Mesendoderm (in vitro differentiated cells): ENCODE data around the gene RASA3.

Experiments
- DNase-seq: peaks from one replicate; pipeline ENCODE4 v3.0.0; 2013
- H2AK5ac ChIP-seq: 2 replicates; pipeline ENCODE4 v1.6.1; 2013; ENCODE audit warnings: low read length, inconsistent platforms
- H2BK120ac ChIP-seq: 2 replicates; pipeline ENCODE4 v1.6.1; 2013; ENCODE audit warnings: low read depth, mild to moderate bottlenecking, low read length, moderate library complexity, mixed read lengths
- H2BK15ac ChIP-seq: replicated peaks from 2 replicates; pipeline ENCODE4 v1.6.1; 2013; ENCODE audit warnings: low read depth, mild to moderate bottlenecking, moderate library complexity
- H2BK5ac ChIP-seq: 2 replicates; pipeline ENCODE4 v1.6.1; 2013; ENCODE audit warnings: low read length, inconsistent platforms
- H3K18ac ChIP-seq: 2 replicates; pipeline ENCODE4 v1.6.1; 2013; ENCODE audit warnings: mild to moderate bottlenecking, low read length, mixed read lengths
- H3K23ac ChIP-seq: one replicate; pipeline ENCODE4 v1.6.1; 2013; ENCODE audit warnings: low read length
- H3K27ac ChIP-seq: 2 replicates; pipeline ENCODE4 v1.5.1; 2013; ENCODE audit warnings: low read depth, mild to moderate bottlenecking, inconsistent platforms, low read length, moderate library complexity
- H3K27me3 ChIP-seq: 2 replicates; pipeline ENCODE4 v1.6.1; 2013; ENCODE audit warnings: low read length, control low read depth, mild to moderate bottlenecking, inconsistent platforms; ENCODE audit not compliant: insufficient read depth, poor library complexity
- H3K36me3 ChIP-seq: 2 replicates; pipeline ENCODE4 v1.6.1; 2013; ENCODE audit warnings: low read length, inconsistent platforms; ENCODE audit not compliant: control insufficient read depth, insufficient read depth
- H3K4ac ChIP-seq: one replicate; pipeline ENCODE4 v1.6.1; 2013; ENCODE audit warnings: low read depth, mild to moderate bottlenecking, low read length, moderate library complexity
- H3K4me1 ChIP-seq: 2 replicates; pipeline ENCODE4 v1.6.1; 2013; ENCODE audit warnings: low read depth, low read length, inconsistent platforms; ENCODE audit not compliant: control insufficient read depth
- H3K4me2 ChIP-seq: 2 replicates; pipeline ENCODE4 v1.6.1; 2013; ENCODE audit warnings: low read length
- H3K4me3 ChIP-seq: 2 replicates; pipeline ENCODE4 v1.5.1; 2013; ENCODE audit warnings: mild to moderate bottlenecking, low read length
- H3K56ac ChIP-seq: one replicate; pipeline ENCODE4 v1.6.1; 2013; ENCODE audit warnings: low read length
- H3K79me1 ChIP-seq: 2 replicates; pipeline ENCODE4 v1.6.1; 2013; ENCODE audit warnings: low read length, inconsistent platforms
- H3K79me2 ChIP-seq: 2 replicates; pipeline ENCODE4 v1.6.1; 2013; ENCODE audit warnings: mild to moderate bottlenecking, low read length; ENCODE audit not compliant: control insufficient read depth, insufficient read depth
- H3K9ac ChIP-seq: 2 replicates; pipeline ENCODE4 v1.6.1; 2013; ENCODE audit warnings: low read length, inconsistent platforms
- H4K5ac ChIP-seq: one replicate; pipeline ENCODE4 v1.6.1; 2013; ENCODE audit warnings: low read length
- H4K8ac ChIP-seq: one replicate; pipeline ENCODE4 v1.6.1; 2013; ENCODE audit warnings: low read depth, mild to moderate bottlenecking, control low read depth, low read length, moderate library complexity
- WGBS: extraction: QIAGEN DNeasy Blood & Tissue Kit; methylation state at CpG from one replicate; pipeline ENCODE4 v1.1.7; 2013; ENCODE audit warnings: low lambda C conversion rate, missing lambda C conversion rate; ENCODE audit not compliant: insufficient coverage; ENCODE audit errors: extremely low coverage; 5-methylcytosine and 5-hydroxymethylcytosine counted together

Gene RASA3

DNA sequence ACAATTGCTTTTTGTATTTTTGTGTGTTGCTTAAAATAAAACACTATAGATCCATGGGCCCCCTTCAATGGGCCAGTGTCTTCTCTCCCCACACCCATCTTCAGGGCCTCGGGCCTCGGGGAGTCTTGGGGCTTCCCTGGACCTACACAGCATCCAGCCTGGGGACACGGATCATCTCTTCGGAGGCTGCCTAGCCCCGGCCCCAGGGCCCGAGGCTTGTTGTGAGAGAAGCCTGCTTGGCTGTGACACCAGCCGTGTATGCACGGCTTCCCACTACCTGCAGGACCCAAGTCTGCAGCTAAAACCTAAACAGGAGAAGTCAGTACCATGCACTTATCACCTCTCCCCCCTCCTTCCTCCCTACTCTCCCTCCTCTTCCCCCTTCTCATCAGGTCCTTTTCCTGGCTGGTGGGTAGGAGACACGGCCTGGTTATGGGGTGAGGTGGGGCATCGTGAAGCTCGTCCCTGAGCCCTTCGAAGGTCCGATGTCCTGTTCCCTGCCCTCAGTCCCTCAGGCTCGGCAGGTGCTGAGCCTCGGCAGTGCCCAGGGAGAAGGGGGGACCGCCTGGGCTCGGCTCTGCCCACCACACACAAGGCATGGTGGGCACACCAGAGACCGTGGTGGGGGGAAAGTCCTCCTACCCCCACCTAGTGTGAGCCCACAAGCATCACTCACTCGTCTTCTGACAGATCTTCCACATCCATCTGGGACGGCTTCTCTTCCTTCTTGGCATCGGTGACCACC, 168.0 kb downstream of the RASA3 start:
- Histone ChIP-seq H3K4me1 (no peaks in the 10 kb centered on the region), H3K23ac (no peak overlapping the region), H4K5ac (no peak overlapping the region), H3K79me1 (no peaks in the 10 kb centered on the region), H2BK15ac (no peak overlapping the region), H3K27ac (no peak overlapping the region), H2BK5ac (no peak overlapping the region), H3K27me3 (no peaks in the 10 kb centered on the region), H3K4me3 (no peak overlapping the region), H3K56ac (no peak overlapping the region), H3K36me3 (no peaks in the 10 kb centered on the region), H3K4me2 (no peak overlapping the region), H2BK120ac (no peak overlapping the region), H3K4ac (no peak overlapping the region), H3K18ac (no peak overlapping the region), H3K9ac (no peak overlapping the region), H4K8ac (no peak overlapping the region), H3K79me2 (no peaks in the 10 kb centered on the region), H2AK5ac (no peak overlapping the region)
- no peak for DNase-seq
- no CpG with 5 or more reads among the region's 21 CpGs for WGBS

- H3K79me1 ChIP-seq, result no peaks in the 10 kb centered on the region
- H3K4me3 ChIP-seq, result no peak overlapping the region
- no peak overlapping the region for H3K4ac ChIP-seq
- H2BK15ac ChIP-seq, result no peak overlapping the region
- no peaks in the 10 kb centered on the region for H3K79me2 ChIP-seq
- no peak overlapping the region for H3K23ac ChIP-seq
- H2AK5ac ChIP-seq, result no peak overlapping the region
- WGBS, result no CpG with 5 or more reads among the region's 16 CpGs
- no peak overlapping the region for H4K8ac ChIP-seq
- H3K4me2 ChIP-seq, result no peak overlapping the region
- no peak overlapping the region for H4K5ac ChIP-seq
- no peak overlapping the region for H2BK5ac ChIP-seq
- DNase-seq, result no peak
- H3K18ac ChIP-seq, result no peak overlapping the region
- no peak overlapping the region for H3K56ac ChIP-seq
- H3K4me1 ChIP-seq, result no peaks in the 10 kb centered on the region
- H3K27me3 ChIP-seq, result no peaks in the 10 kb centered on the region
- H3K36me3 ChIP-seq, result no peaks in the 10 kb centered on the region
- no peak overlapping the region for H2BK120ac ChIP-seq
- H3K9ac ChIP-seq, result no peak overlapping the region
- no peak overlapping the region for H3K27ac ChIP-seq
These were observed 169.0 kb downstream of the RASA3 start for GRCh38 chr13:113963376-113963775.

GRCh38 chr13:113962975-113963374, 169.4 kb downstream of the RASA3 start:
- Histone ChIP-seq H4K8ac (no peak overlapping the region), H3K79me2 (no peaks in the 10 kb centered on the region), H2BK120ac (no peak overlapping the region), H2BK5ac (no peak overlapping the region), H3K18ac (no peak overlapping the region), H3K4ac (no peak overlapping the region), H3K23ac (no peak overlapping the region), H3K27ac (no peak overlapping the region), H3K56ac (no peak overlapping the region), H3K4me2 (no peak overlapping the region), H3K4me1 (no peaks in the 10 kb centered on the region), H2AK5ac (no peak overlapping the region), H3K27me3 (no peaks in the 10 kb centered on the region), H3K79me1 (no peaks in the 10 kb centered on the region), H3K9ac (no peak overlapping the region), H3K4me3 (no peak overlapping the region), H4K5ac (no peak overlapping the region), H2BK15ac (no peak overlapping the region), H3K36me3 (no peaks in the 10 kb centered on the region)
- no peak for DNase-seq
- no CpG with 5 or more reads among the region's 17 CpGs for WGBS

DNA sequence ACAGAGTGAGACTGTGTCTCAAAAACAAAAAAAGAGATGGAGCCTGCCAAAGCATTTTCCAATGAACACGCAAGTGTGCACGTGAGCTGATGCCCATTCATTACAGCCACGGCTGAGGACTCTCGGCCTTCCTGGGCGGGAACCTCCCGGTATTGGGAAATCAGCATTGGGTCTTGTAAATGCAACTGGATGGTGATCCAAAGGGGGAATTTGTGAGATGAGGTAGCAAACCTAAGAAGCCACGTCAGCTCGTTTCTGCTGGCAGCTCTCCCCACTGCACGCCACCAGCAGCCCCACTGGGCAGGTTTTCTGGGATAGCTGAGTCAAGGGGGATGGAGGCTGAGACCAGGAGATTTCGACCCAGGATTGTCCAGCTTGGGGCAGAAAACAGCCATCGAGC, 170.0 kb downstream of the RASA3 start:
- no peak overlapping the region for H4K5ac ChIP-seq
- H3K79me1 ChIP-seq, result no peaks in the 10 kb centered on the region
- no peaks in the 10 kb centered on the region for H3K36me3 ChIP-seq
- H3K56ac ChIP-seq, result no peak overlapping the region
- no peak overlapping the region for H3K23ac ChIP-seq
- H2BK120ac ChIP-seq, result no peak overlapping the region
- DNase-seq, result no peak
- no peak overlapping the region for H3K4ac ChIP-seq
- no peak overlapping the region for H3K4me2 ChIP-seq
- no CpG with 5 or more reads among the region's 11 CpGs for WGBS
- no peaks in the 10 kb centered on the region for H3K27me3 ChIP-seq
- no peak overlapping the region for H2AK5ac ChIP-seq
- H3K18ac ChIP-seq, result no peak overlapping the region
- no peak overlapping the region for H4K8ac ChIP-seq
- no peak overlapping the region for H3K9ac ChIP-seq
- H3K79me2 ChIP-seq, result no peaks in the 10 kb centered on the region
- H3K4me1 ChIP-seq, result no peaks in the 10 kb centered on the region
- no peak overlapping the region for H2BK5ac ChIP-seq
- H3K4me3 ChIP-seq, result no peak overlapping the region
- H3K27ac ChIP-seq, result no peak overlapping the region
- H2BK15ac ChIP-seq, result no peak overlapping the region

DNA sequence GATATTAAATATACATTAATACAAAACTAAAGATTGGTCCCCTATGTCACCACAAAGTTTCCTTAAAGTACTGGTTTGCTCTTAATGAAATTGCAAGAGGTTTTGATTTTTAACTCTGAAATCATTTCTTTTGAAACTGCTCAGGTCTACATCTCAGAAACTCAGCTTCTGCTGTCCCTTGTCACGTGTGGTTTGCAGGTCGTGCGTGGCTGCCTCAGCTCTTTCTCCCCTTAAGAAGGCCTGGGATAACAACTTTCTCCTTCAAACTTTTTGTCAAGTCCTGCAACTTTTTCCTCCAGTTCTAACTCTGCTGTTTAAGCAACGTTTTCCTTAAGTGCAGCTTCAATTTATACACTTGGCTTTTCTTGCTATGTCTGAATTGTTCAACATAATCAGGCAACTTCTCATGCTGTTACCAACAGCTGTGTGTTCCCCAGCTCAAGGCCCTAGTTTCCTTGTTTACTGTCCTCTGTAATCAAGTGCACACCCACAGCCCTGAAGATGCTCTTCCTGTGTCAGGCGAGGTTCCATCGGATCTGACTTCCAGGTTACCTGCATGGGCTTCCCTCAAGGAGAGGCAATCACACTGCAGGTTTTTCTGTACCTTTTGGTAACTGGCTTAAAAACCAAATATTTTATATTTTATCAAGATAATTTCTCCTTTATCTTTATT, 172.0 kb downstream of the RASA3 start:
- no peak overlapping the region for H2BK5ac ChIP-seq
- H4K8ac ChIP-seq, result no peak overlapping the region
- H3K4me1 ChIP-seq, result no peaks in the 10 kb centered on the region
- no peak overlapping the region for H3K27ac ChIP-seq
- no peak overlapping the region for H3K18ac ChIP-seq
- H3K79me1 ChIP-seq, result no peaks in the 10 kb centered on the region
- H3K27me3 ChIP-seq, result no peaks in the 10 kb centered on the region
- no peak overlapping the region for H2BK120ac ChIP-seq
- no peak overlapping the region for H3K4me2 ChIP-seq
- DNase-seq, result no peak
- no peak overlapping the region for H3K4ac ChIP-seq
- H3K9ac ChIP-seq, result no peak overlapping the region
- no peak overlapping the region for H4K5ac ChIP-seq
- no peak overlapping the region for H3K4me3 ChIP-seq
- no peak overlapping the region for H3K23ac ChIP-seq
- no peaks in the 10 kb centered on the region for H3K79me2 ChIP-seq
- no CpG with 5 or more reads among the region's 6 CpGs for WGBS
- no peak overlapping the region for H2AK5ac ChIP-seq
- no peak overlapping the region for H3K56ac ChIP-seq
- no peak overlapping the region for H2BK15ac ChIP-seq
- H3K36me3 ChIP-seq, result no peaks in the 10 kb centered on the region
